HG03469 (cell line): Measurements from ENCODE around the gene BRPF1.

Experiments used
- ATAC-seq: cut with Tn5 transposase; IDR thresholded peaks from one replicate; pipeline ENCODE4 v1.9.1; 2021; ENCODE audit warnings: mild to moderate bottlenecking, moderate library complexity, moderate number of reproducible peaks; ENCODE audit not compliant: unreplicated experiment

BRPF1 gene, protein sequence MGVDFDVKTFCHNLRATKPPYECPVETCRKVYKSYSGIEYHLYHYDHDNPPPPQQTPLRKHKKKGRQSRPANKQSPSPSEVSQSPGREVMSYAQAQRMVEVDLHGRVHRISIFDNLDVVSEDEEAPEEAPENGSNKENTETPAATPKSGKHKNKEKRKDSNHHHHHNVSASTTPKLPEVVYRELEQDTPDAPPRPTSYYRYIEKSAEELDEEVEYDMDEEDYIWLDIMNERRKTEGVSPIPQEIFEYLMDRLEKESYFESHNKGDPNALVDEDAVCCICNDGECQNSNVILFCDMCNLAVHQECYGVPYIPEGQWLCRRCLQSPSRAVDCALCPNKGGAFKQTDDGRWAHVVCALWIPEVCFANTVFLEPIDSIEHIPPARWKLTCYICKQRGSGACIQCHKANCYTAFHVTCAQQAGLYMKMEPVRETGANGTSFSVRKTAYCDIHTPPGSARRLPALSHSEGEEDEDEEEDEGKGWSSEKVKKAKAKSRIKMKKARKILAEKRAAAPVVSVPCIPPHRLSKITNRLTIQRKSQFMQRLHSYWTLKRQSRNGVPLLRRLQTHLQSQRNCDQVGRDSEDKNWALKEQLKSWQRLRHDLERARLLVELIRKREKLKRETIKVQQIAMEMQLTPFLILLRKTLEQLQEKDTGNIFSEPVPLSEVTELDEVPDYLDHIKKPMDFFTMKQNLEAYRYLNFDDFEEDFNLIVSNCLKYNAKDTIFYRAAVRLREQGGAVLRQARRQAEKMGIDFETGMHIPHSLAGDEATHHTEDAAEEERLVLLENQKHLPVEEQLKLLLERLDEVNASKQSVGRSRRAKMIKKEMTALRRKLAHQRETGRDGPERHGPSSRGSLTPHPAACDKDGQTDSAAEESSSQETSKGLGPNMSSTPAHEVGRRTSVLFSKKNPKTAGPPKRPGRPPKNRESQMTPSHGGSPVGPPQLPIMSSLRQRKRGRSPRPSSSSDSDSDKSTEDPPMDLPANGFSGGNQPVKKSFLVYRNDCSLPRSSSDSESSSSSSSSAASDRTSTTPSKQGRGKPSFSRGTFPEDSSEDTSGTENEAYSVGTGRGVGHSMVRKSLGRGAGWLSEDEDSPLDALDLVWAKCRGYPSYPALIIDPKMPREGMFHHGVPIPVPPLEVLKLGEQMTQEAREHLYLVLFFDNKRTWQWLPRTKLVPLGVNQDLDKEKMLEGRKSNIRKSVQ (N-terminal part only)

DNA sequence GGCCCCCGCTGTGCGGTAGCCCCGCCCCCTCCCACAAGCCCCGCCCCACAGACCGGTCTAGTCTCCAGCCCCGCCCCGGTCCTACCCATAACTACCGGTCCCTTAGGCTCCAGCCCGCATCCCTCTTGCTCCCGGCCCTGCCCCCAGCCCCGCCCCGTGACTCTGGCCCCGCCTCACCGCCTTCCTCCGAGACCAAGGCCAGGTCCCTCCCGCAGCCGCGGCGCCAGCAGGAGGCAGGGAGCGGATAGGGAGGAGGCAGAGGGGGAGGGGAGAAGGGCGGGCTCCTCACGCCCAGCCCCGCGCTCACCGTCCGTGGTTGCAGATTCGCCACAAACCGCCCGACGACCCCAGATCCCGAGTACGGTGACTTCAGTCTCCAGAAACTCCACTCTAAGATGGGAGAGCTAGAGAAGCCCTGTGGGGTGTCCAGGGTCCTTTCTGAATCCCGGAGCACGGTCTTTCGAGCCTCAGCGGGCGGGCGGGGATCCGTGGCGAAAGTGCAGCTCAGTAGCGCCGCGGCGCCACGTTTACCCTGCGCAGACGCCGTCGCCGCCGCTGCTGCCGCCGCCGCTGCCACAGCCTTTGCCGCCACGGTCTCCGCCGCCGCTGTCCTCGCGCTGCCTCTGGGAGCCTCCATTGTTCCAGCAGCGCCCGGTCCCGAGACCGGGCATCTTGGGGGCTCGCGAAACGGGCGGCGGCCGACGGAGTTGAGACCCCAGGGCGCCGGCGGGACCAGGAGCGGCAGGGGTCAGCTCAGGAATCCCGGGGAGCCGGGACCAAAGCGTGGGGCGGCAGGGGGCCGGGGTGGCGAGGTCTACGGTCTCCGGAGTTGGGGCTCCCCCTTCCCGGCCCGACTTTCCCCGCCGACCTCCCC, at the start of gene BRPF1:
BRPF1 (plus strand) TSS at position 530 of the 874 bp plus-strand sequence. CDS start 2,406 bp downstream, outside the sequence.
- peak; percentile 75 for ATAC-seq

GRCh38 chr3:9682096-9682495, 49.4 kb upstream of the BRPF1 start:
- no peak for ATAC-seq

- no peak for ATAC-seq
Observed at GRCh38 chr3:9683426-9683825, 48.1 kb upstream of the BRPF1 start.

DNA sequence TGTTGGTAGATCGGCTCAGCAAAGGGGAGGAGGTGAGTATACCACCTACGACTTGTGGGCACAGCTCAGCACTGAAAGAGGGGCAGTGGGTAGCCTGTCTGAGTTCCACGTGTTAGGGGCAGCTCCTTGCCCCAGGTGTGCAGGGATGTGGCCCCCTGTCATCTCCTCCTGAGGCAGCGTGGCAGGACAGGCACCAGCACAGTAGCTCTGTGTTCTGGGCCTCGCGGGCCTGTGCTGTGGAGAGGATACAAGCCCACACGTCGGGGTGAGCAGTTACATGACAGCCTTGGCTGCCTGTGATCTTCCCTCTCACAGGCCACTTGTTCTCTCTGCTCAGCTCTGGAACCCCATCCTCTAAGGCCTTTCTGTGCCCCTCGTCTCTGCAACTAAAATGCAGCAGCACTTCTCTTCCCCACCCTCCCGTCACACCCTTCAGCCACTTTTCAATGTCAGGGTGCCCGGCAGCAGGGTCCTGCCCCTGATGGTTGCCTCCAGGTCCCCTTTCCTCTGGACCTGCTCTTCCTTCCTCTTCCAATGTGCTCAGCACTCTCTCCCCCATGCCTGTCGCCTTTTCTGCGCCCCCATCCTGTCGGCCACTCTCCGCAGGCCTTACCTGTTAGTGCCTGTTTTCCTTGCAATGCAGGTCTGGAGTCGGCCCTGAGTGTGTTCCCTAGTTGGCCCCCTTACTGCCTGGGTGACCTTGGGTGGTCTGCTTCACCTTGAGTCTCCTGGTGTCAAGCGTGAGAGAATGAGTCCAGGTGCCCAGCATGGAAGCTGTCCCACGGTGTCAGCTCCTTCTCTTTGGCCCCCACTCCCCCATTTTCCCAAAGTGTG, 46.1 kb upstream of the BRPF1 start:
- no peak for ATAC-seq

- ATAC-seq: no peak
Observed at GRCh38 chr3:9686050-9686550, 45.4 kb upstream of the BRPF1 start.

DNA sequence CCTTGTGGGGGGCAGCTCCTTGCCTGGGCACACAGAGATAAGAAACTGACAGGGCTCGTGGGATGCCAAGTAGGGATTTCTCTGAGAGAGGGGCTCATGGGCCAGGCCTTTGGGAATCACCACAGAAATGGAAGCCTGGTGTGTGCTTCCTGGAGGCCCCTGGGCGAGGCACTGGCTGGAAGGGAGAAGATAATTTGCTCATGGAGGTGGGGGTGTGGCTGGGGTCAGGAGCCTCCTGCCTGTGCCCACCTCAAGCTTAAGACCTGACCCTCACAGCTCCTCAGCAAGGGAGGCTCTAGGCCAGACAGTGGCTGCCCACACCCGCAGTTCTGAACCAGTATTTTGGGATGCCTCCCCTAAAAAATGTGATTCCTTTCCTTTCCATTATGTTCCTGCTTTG, 44.8 kb upstream of the BRPF1 start:
- no peak for ATAC-seq

- no peak for ATAC-seq
Observed at GRCh38 chr3:9687514-9687913, 44.0 kb upstream of the BRPF1 start.

DNA sequence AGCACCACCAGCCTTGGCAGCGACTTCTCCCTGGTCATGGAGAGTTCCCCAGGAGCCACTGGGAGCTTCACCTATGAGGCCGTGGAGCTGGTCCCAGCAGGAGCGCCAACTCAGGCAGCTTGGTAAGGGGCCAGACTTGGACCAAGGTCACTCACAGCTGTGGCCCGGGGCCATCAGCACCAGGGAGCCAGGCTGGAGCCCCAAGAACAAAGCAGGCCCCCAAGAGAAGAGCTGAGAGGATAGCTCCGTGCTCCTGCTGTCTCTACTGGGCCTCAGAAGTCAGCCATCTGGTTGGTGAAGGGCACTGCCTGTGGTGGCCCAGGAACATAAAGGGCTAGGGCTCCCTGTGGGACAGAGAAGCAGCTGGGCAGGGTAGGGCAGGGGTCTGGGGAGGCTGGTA, 42.6 kb upstream of the BRPF1 start:
- no peak for ATAC-seq

GRCh38 chr3:9689757-9690156, 41.8 kb upstream of the BRPF1 start:
- no peak for ATAC-seq

DNA sequence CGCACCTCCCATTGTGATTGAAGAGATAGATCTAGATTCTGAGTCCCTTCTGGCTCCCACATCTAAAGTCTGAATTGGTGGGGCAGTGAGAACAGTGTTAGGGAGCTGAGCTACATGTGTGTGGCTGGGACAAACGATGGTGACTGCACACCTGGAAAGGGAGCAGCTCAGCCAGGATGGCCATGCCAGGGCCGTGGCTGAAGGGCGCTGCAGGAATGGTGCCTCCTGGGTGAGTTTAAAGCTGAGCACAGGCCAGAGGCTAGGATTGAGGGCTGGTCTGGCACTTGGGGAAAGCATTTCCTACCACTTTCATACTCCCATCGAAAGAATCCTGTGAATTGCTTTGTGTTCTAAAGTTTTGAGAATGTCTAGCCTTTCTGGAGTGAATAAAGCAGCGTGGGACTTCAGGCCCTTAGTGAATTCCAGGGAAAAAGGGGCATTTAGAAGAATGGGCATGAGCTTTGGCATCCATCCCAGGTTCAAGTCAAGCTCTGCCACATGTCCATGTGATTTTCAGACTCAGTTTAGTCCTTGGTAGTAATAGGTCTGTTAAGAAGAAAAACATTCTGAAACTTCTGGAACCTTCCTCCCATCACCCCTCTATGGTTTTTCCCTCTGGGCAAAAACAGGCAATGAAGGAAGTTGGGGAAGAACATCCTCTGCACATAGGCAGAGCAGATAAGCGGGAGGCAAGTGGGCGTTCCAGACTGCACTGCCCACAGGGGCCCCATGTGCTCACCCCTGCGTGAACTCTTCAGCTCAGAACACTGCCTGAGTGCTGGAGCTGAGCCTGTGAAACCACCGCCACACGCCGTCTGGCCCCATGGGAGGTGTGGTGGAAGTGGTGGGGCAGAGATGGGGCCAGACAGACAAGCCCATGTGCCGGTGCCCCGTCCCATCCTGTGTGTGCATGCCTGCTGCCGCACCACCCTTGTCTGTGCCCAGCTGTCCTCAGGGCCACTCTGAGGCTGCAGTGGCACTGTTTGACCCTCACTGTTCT, 40.8 kb upstream of the BRPF1 start:
- ATAC-seq: peak; percentile 97

DNA sequence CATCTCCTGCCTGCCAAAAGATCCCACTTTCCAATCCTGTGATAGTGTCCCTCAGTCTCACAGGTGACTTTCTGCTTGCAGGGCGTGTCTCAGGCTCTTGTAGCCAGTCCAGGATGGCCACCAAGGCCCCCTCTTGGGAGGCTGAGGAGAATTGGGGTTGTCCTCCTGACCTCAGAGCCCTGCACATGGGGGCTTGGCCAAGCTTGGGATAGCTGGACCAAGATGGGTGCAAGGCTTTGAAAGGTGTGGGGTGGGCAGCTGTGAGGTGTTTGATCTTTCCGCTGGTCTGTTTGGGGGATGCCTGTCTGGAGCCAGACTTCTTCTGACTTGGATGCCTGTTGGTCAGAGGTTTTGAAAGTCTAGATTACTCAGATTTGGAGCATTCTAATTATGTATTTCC, 39.9 kb upstream of the BRPF1 start:
- no peak for ATAC-seq

GRCh38 chr3:9692416-9692815, 39.1 kb upstream of the BRPF1 start:
- no peak for ATAC-seq

DNA sequence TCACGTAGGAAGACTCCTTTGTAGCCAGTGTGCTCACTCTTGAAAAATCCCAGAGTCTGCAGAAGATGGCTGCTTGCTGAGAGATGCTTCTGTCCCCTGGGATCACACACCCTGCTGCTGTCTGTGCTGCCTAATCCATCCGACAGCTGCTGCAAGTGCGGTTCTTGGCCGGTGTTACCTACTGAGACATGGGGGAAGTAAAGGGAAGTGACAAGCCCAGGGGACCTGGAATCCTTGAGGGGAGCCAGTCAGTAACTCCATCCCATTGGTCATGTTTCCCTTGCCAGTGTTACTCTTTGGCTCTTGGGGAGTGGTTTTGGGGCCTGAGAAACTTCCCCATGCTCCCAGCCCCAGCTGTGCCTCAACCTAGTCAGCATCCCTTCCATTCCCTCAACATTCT, 36.2 kb upstream of the BRPF1 start:
- no peak for ATAC-seq

GRCh38 chr3:9695746-9696145, 35.8 kb upstream of the BRPF1 start:
- ATAC-seq: no peak

- ATAC-seq: no peak
Observed at GRCh38 chr3:9696480-9697220, 34.9 kb upstream of the BRPF1 start.

DNA sequence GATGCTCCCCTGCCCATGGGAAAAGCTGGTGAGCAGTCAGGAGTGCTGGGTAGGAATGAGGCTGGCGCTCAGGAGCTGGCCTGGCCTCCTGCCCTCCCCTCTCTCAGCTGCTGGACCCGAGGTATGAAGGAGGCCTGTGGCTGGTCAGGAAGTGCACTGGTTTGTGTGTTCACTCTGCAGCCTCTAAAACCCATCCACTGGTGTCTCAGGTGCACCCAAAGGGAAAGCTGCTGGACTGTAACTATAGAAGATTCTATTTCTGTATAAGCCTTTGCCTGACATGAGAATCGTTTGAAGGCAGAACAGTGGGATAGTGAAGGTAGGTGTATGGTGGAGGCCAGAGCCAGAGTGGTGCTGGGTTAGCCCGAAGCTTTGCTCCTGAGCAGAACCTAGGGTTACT, 33.6 kb upstream of the BRPF1 start:
- ATAC-seq: no peak

DNA sequence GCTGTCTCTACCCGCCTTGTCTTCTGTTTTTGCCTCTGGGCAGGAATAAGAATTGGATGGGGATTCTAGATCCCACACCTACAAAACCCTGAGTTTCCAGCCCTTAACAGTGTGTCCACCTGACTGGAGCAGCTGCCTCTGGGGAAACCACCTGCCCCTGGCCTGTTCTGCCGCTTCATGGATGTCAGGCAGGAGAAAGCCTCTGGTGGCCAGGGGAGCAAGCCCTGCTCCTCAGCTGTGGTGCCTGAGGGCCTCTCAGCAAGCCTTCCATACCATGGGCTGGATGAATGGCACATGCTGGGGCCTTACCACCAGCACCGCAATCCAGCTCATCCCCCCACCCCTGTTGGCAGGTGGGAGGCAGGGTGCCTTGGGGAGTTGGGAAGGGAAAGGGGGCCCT, 33.2 kb upstream of the BRPF1 start:
- ATAC-seq: no peak
